ENCODE measurements around the gene TMEM252. TPM values are rescaled to one million over a fixed set of nuclear protein-coding genes. Genes with fewer than 3 reads are reported as not detected.

TMEM252 gene
- total RNA-seq, 4 donors from 2014 or later: not detected

DNA sequence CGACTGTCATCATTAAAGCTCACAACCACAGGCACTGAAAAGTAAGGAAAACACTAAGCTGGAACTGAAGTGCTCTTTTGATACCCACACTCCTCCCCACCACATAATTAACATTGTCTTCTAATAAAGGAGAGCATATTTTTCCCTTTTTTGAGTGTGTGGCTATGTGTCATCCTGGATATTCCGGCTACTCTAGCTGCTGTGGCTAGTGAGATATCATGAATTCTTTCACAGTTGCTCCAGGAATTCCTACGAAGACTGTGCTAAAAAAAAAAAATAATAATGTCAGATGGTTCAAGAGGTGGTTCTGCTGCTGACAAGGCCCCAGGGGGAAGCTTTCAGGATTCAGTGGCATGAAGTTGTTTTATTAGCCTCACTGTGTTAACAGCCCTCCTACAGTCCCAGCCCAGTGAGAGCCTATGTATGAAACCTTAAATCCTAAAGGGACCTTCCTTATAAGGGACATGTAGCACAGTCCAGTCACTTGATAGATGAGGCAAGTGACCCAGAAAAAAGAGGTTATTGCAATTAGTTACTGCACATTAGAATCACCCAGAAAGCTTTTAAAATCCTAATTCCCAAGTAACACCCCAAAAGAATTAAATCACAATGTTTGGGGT is 46.6 kb downstream of the TMEM252 start:
- DNase-seq (ENCODE audit: low spot score in 2 of 2): no peak
- WGBS, 2 donors: 39 to 58% methylated on average over 3 of the region's 3 CpGs
- H3K36me3 ChIP-seq: peaks cover 0 to 4% (median 0%) of the 10 kb centered on the region in 3 donors
- H3K27ac ChIP-seq: no peak overlapping the region
- TF ChIP-seq EP300 (IDR thresholded peaks at IDR 0.05) (no peak), POLR2A (IDR thresholded peaks at IDR 0.05) (no peak)
- TF ChIP-seq, protein P1, sequence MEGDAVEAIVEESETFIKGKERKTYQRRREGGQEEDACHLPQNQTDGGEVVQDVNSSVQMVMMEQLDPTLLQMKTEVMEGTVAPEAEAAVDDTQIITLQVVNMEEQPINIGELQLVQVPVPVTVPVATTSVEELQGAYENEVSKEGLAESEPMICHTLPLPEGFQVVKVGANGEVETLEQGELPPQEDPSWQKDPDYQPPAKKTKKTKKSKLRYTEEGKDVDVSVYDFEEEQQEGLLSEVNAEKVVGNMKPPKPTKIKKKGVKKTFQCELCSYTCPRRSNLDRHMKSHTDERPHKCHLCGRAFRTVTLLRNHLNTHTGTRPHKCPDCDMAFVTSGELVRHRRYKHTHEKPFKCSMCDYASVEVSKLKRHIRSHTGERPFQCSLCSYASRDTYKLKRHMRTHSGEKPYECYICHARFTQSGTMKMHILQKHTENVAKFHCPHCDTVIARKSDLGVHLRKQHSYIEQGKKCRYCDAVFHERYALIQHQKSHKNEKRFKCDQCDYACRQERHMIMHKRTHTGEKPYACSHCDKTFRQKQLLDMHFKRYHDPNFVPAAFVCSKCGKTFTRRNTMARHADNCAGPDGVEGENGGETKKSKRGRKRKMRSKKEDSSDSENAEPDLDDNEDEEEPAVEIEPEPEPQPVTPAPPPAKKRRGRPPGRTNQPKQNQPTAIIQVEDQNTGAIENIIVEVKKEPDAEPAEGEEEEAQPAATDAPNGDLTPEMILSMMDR (IDR thresholded peaks at IDR 0.05): no peak
- no peak overlapping the region for H3K4me3 ChIP-seq
- no peaks in the 10 kb centered on the region for H3K27me3 ChIP-seq
- no peaks in the 10 kb centered on the region for H3K9me3 ChIP-seq
- no peaks in the 10 kb centered on the region for H3K4me1 ChIP-seq

DNA sequence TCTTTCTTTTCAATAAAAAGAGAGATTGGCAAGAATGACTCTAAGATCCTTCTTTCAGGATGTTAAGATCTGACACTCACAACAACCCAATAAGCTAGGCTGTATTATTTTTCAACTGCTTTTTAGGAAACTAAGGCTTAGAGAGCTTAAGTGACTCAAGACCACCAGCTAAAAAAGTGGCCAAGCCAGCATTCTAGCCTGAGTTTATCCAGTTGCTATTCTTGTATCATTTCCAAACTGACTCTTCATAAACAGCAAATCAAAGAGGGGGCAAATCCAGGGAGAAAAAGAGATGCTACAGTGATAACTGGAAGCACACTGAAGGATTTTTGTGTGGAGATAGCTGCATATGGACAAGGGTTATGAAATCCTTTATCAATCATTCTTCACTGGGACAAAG is 47.1 kb downstream of the TMEM252 start:
- TF ChIP-seq EP300 (IDR thresholded peaks at IDR 0.05) (no peak), POLR2A (IDR thresholded peaks at IDR 0.05) (no peak)
- TF ChIP-seq, protein P1 (IDR thresholded peaks at IDR 0.05): no peak
- no peak for DNase-seq (ENCODE audit: low spot score in 2 of 2)
- no peaks in the 10 kb centered on the region for H3K27me3 ChIP-seq
- no peak overlapping the region for H3K4me3 ChIP-seq
- no peaks in the 10 kb centered on the region for H3K9me3 ChIP-seq
- H3K27ac ChIP-seq: no peak overlapping the region
- no peaks in the 10 kb centered on the region for H3K4me1 ChIP-seq
- H3K36me3 ChIP-seq: peaks cover 0 to 1% (median 0%) of the 10 kb centered on the region in 3 donors

DNA sequence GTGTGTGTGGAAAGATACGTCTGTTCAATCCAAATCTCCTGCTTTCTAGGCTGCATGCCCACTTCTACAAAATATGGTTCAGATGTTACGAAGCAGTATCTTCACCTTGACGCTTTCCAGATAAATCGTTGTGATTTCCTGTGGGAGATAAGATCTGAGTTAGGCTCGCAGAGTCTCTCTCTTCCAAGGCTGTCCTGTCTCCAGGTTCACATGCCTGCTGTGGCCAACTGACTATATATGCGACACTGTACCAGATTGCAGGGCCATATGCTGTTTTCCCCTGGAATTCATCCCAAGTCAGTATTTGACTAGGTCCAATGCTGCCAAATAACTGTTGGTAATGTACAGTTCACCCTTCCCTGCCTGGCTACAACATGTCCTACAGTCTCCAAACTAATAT is 47.9 kb downstream of the TMEM252 start:
- whole genome bisulfite sequencing, 2 donors: 75 to 78% methylated on average over 6 of the region's 6 CpGs
- Histone ChIP-seq H3K27ac (no peak overlapping the region), H3K4me3 (no peak overlapping the region), H3K9me3 (no peaks in the 10 kb centered on the region), H3K27me3 (no peaks in the 10 kb centered on the region), H3K4me1 (no peaks in the 10 kb centered on the region), H3K36me3 (no peaks in the 10 kb centered on the region)
- no peak for DNase-seq (ENCODE audit: low spot score in 2 of 2)
- TF ChIP-seq, protein P1 (IDR thresholded peaks at IDR 0.05): no peak
- TF ChIP-seq POLR2A (IDR thresholded peaks at IDR 0.05) (no peak), EP300 (IDR thresholded peaks at IDR 0.05) (no peak)

DNA sequence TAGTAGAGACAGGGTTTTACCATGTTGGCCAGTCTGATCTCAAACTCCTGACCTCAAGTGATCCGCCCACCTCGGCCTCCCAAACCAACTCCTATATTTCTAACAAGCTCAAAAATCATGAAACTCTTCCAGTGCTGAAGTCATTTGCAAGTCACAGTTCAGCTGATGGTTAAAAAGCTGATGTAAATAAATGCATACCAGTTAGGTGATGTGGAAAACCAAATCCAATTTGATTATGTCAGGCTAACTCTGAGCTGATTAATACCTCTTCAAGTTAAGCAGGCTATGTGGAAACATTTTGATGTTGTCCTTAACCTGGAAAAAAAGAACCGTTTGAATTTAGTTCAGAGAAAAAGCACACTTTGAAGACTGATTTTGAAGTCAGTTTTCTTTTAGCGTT is 51.0 kb downstream of the TMEM252 start:
- H3K27me3 ChIP-seq: no peaks in the 10 kb centered on the region
- no peak overlapping the region for H3K4me3 ChIP-seq
- WGBS, 2 donors: 88% methylated on average over 4 of the region's 4 CpGs
- H3K4me1 ChIP-seq: no peaks in the 10 kb centered on the region
- no peak overlapping the region for H3K27ac ChIP-seq
- peaks cover 0 to 15% (median 0%) of the 10 kb centered on the region in 4 donors for H3K9me3 ChIP-seq
- peaks cover 0 to 20% (median 0%) of the 10 kb centered on the region in 3 donors for H3K36me3 ChIP-seq
- no peak for TF ChIP-seq POLR2A (IDR thresholded peaks at IDR 0.05)
- no peak for DNase-seq (ENCODE audit: low spot score in 2 of 2)

DNA sequence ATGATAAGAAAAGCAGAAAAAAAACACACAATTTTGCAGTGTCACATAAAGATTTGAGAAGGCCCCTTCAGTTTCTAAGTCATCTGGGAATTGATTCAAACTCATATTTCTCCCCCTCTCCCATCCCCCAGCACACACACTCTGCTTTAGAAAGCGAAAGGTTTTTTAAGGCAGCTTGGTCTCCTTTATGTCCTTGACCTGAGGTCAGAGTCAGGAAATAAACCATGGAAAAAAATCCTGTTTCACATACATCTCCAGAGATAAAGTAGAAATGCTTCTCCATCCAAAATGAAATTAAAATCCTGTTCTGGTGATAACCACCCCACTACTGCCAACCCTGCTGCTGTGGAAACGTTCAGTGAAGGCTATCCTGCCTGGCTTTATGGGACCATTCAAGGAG is 52.6 kb downstream of the TMEM252 start:
- TF ChIP-seq EP300 (IDR thresholded peaks at IDR 0.05): no peak
- no peak for TF ChIP-seq POLR2A (IDR thresholded peaks at IDR 0.05)
- TF ChIP-seq, protein P1 (IDR thresholded peaks at IDR 0.05): no peak
- Histone ChIP-seq H3K4me1 (no peaks in the 10 kb centered on the region), H3K36me3 (peaks cover 0 to 29% (median 0%) of the 10 kb centered on the region in 3 donors), H3K4me3 (no peak overlapping the region), H3K27me3 (no peaks in the 10 kb centered on the region), H3K9me3 (peaks cover 0 to 15% (median 0%) of the 10 kb centered on the region in 4 donors), H3K27ac (no peak overlapping the region)
- DNase-seq (ENCODE audit: low spot score in 2 of 2): no peak
- WGBS, 2 donors: 50 to 56% methylated on average over 2 of the region's 2 CpGs

Other genes starting within 250 kb of the TMEM252 start
- not detected for gene FOXD4L3, start 238.0 kb downstream of the TMEM252 start, total RNA-seq
- gene PGM5, start 184.3 kb downstream of the TMEM252 start, total RNA-seq: 10 to 100 TPM; 20.1 to 43.1 (median 27.0) TPM
- 1 to 10 TPM in 3 of 4 donors, under 1 TPM in 1; 0.20 to 6.8 (median 3.5) TPM for gene PIP5K1B, start 164.4 kb upstream of the TMEM252 start, total RNA-seq

All from tibial nerve (tissue), 4 donors.